ENCODE results near the gene NAPG.
"Not testable (repeated sequence)": the region's sequence is repeated elsewhere in the genome, so short reads cannot be mapped to it uniquely, and the experiment has no call there.

The NAPG gene

GRCh38 chr18:10570622-10571021, 44.8 kb downstream of the NAPG start:
- H3K4me3 ChIP-seq (ENCODE audit: low read length) = no peak overlapping the region
- DNase-seq (ENCODE audit: low read depth, low spot score) = no peak

- no peak for DNase-seq (ENCODE audit: low read depth, low spot score)
- no peak overlapping the region for H3K4me3 ChIP-seq (ENCODE audit: low read length)
Observed at GRCh38 chr18:10571537-10571936, 45.7 kb downstream of the NAPG start.

- DNase-seq (ENCODE audit: low read depth, low spot score) = not testable (repeated sequence)
Observed at GRCh38 chr18:10573261-10573660, 47.4 kb downstream of the NAPG start.

DNA sequence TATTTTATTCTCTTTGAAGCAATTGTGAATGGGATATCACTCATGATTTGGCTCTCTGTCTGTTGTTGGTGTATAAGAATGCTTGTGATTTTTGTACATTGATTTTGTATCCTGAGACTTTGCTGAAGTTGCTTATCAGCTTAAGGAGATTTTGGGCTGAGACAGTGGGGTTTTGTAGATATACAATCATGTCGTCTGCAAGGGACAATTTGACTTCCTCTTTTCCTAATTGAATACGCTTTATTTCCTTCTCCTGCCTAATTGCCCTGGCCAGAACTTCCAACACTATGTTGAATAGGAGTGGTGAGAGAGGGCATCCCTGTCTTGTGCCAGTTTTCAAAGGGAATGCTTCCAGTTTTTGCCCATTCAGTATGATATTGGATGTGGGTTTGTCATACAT, 48.6 kb downstream of the NAPG start:
- not testable (repeated sequence) for H3K4me3 ChIP-seq (ENCODE audit: low read length); DNase-seq (ENCODE audit: low read depth, low spot score)

More at GRCh38 chr18:10573261-10573660, 47.4 kb downstream of the NAPG start:
- H3K4me3 ChIP-seq (ENCODE audit: low read length) = not testable (repeated sequence)

- not testable (repeated sequence) for H3K4me3 ChIP-seq (ENCODE audit: low read length); DNase-seq (ENCODE audit: low read depth, low spot score)
Observed at GRCh38 chr18:10577842-10578572, 52.2 kb downstream of the NAPG start.

DNA sequence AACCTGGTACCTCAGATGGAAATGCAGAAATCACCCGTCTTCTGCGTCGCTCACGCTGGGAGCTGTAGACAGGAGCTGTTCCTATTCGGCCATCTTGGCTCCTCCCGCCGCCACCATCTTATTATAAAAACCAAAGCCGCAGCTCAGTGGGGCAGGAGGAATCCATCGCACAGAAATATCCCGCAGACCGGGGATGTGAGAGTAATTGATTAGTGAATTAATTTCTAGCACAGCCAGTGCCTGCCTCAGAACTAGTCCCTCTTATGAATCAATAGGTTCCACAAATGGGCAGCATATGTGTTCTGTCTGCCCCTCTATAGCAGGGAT, 52.7 kb downstream of the NAPG start:
- H3K4me3 ChIP-seq (ENCODE audit: low read length); DNase-seq (ENCODE audit: low read depth, low spot score): not testable (repeated sequence)

GRCh38 chr18:10579079-10579867, 53.4 kb downstream of the NAPG start:
- DNase-seq (ENCODE audit: low read depth, low spot score) = no peak

DNA sequence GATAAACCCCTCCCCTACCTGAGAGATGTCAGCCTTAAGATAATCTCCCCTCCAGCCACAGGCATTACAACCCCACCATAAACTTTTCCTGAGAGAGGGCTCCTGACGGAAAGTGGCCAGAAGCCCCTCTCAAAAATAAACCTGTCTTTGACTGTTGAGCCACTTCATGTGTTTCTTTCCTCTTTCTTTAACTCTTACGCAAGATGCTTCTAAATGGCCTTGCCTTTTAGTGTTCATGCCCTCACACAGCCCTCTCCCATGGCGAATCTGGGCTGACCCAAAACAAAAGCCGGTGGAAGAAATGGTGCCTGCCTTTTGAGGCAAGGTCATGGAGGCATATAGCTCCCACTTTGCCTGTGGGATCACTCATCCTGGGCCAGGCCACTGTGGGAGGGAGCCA, 54.4 kb downstream of the NAPG start:
- no peak overlapping the region for H3K4me3 ChIP-seq (ENCODE audit: low read length)
- no peak for DNase-seq (ENCODE audit: low read depth, low spot score)

More at GRCh38 chr18:10579079-10579867, 53.4 kb downstream of the NAPG start:
- no peak overlapping the region for H3K4me3 ChIP-seq (ENCODE audit: low read length)

DNA sequence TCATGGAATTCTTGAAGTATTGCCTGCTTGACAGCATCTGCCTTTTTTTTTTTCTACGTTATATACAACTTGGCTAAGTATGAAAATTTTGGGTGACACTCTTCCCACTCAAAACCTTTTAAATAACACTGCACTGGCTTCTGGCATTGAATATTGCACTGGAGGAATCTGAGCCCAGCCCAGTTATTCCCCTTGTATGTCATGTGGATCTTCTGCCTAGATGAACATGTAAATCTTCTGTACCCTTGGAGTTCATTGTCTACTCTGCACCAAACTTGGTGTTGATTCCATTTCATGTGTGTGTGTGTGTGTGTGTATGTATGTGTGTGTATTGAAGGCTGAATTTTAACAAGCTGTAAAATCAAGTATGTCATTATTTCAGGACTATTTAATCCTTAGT, 59.4 kb downstream of the NAPG start:
- no peak for DNase-seq (ENCODE audit: low read depth, low spot score)
- no peak overlapping the region for H3K4me3 ChIP-seq (ENCODE audit: low read length)

GRCh38 chr18:10588975-10589374, 63.1 kb downstream of the NAPG start:
- H3K4me3 ChIP-seq (ENCODE audit: low read length) = no peak overlapping the region
- DNase-seq (ENCODE audit: low read depth, low spot score) = no peak

- no peak for DNase-seq (ENCODE audit: low read depth, low spot score)
- no peak overlapping the region for H3K4me3 ChIP-seq (ENCODE audit: low read length)
Observed at GRCh38 chr18:10590412-10590811, 64.6 kb downstream of the NAPG start.

- H3K4me3 ChIP-seq (ENCODE audit: low read length) = no peak overlapping the region
- no peak for DNase-seq (ENCODE audit: low read depth, low spot score)
Observed at GRCh38 chr18:10591896-10592295, 66.1 kb downstream of the NAPG start.

- DNase-seq (ENCODE audit: low read depth, low spot score); H3K4me3 ChIP-seq (ENCODE audit: low read length): not testable (repeated sequence)
Observed at GRCh38 chr18:10593366-10594022, 67.7 kb downstream of the NAPG start.

GRCh38 chr18:10595917-10596316, 70.1 kb downstream of the NAPG start:
- H3K4me3 ChIP-seq (ENCODE audit: low read length); DNase-seq (ENCODE audit: low read depth, low spot score): not testable (repeated sequence)

- H3K4me3 ChIP-seq (ENCODE audit: low read length); DNase-seq (ENCODE audit: low read depth, low spot score): not testable (repeated sequence)
Observed at GRCh38 chr18:10597695-10598094, 71.9 kb downstream of the NAPG start.

DNA sequence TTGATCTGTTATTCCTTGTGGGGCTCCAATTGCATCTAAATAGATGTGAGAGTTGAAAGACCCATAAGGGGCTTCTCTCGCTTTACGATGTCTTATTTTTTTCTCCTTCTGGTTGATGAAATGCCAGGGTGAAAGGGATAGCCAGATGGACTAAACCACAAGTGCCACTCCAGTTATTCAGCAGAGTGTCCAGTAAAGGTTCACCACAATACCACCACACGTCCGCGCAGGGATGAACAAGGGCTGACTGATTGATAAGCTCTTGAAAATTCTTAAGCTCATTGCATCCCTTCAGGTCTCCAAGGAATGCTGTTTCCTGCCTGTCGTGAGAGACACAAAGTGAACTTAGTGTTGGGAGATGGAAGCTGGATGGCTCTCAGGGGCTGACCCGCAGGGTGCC, 74.9 kb downstream of the NAPG start:
- H3K4me3 ChIP-seq (ENCODE audit: low read length); DNase-seq (ENCODE audit: low read depth, low spot score): not testable (repeated sequence)
